Progenitor cell of endocrine pancreas (in vitro differentiated cells): ENCODE measurements around the gene SETD6. TPM values are rescaled to one million over a fixed set of nuclear protein-coding genes. Genes with fewer than 3 reads are reported as not detected.
A peak's percentile ranks its signal among the peaks of the same experiment; 100 is the strongest.

ENCODE experiments used
- DNase-seq: peaks from one replicate; pipeline ENCODE4 v3.0.0; 2021; ENCODE audit warnings: low spot score; ENCODE audit not compliant: unreplicated experiment
- H3K27ac Mint-ChIP-seq: 2 replicates; pipeline ENCODE4 v1.8.0; 2021; ENCODE audit warnings: mild to moderate bottlenecking, moderate library complexity, mixed read lengths
- H3K27me3 Mint-ChIP-seq: 2 replicates; pipeline ENCODE4 v1.8.0; 2021; ENCODE audit warnings: mixed read lengths
- H3K36me3 Mint-ChIP-seq: 2 replicates; pipeline ENCODE4 v1.8.0; 2022; ENCODE audit warnings: mixed read lengths; ENCODE audit not compliant: insufficient read depth
- H3K4me1 Mint-ChIP-seq: 2 replicates; pipeline ENCODE4 v1.8.0; 2021; ENCODE audit warnings: low read depth, mixed read lengths
- H3K4me3 Mint-ChIP-seq: 2 replicates; pipeline ENCODE4 v1.8.0; 2021; ENCODE audit warnings: low read depth, mild to moderate bottlenecking, moderate library complexity, mixed read lengths
- H3K9me3 Mint-ChIP-seq: 2 replicates; pipeline ENCODE4 v1.8.0; 2021; ENCODE audit warnings: low read depth, mixed read lengths
- CTCF ChIP-seq: fragments of 200-600 bp; sonication (generic); IDR thresholded peaks from one replicate; pipeline ENCODE4 v1.5.0; 2021; ENCODE audit warnings: antibody characterized with exemption, mild to moderate bottlenecking; ENCODE audit not compliant: unreplicated experiment
- long read RNA-seq: library from polyadenylated mRNA; unstranded; transcript quantifications from one replicate; pipeline ENCODE4 v2.0.0, GENCODE V29; 2020
- total RNA-seq: library from RNA; stranded (reverse); gene quantifications from 2 replicates; pipeline ENCODE4 v1.2.1, GENCODE V29; 2021

Gene SETD6, protein sequence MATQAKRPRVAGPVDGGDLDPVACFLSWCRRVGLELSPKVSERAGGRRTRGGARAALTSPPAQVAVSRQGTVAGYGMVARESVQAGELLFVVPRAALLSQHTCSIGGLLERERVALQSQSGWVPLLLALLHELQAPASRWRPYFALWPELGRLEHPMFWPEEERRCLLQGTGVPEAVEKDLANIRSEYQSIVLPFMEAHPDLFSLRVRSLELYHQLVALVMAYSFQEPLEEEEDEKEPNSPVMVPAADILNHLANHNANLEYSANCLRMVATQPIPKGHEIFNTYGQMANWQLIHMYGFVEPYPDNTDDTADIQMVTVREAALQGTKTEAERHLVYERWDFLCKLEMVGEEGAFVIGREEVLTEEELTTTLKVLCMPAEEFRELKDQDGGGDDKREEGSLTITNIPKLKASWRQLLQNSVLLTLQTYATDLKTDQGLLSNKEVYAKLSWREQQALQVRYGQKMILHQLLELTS
- 33.7 and 35.4 TPM in 2 replicates for total RNA-seq
- long read RNA-seq, transcript SETD6-202 (9 exons, 2,042 nt), result major isoform, 5 of 23 reads
- long read RNA-seq, partial matches to known transcripts, result 4 of 23 reads
- long read RNA-seq, other reads (novel, unspliced or antisense), result 13 of 23 reads

GRCh38 chr16:58515125-58515870 lies at the start of gene SETD6:
SETD6 (plus strand) TSS chr16:58515517; CDS start chr16:58515538, 21 bp downstream.
- no peaks in the 10 kb centered on the region for H3K9me3 Mint-ChIP-seq
- peak; percentile 79 for DNase-seq
- H3K4me1 Mint-ChIP-seq, result peaks cover 17% of the 10 kb centered on the region
- peak; percentile 48 for TF ChIP-seq CTCF
- H3K27me3 Mint-ChIP-seq, result no peaks in the 10 kb centered on the region
- H3K27ac Mint-ChIP-seq, result peak within 1 kb of the TSS; percentile 97
- peaks cover 7% of the 10 kb centered on the region for H3K36me3 Mint-ChIP-seq
- H3K4me3 Mint-ChIP-seq, result peak within 1 kb of the TSS; percentile 91

- Mint-ChIP-seq H3K27ac (no peak overlapping the region), H3K9me3 (no peaks in the 10 kb centered on the region), H3K27me3 (peaks cover 50% of the 10 kb centered on the region), H3K4me3 (no peak overlapping the region), H3K36me3 (no peaks in the 10 kb centered on the region), H3K4me1 (peaks cover 5% of the 10 kb centered on the region)
- DNase-seq, result no peak
- no peak for TF ChIP-seq CTCF
Observed at GRCh38 chr16:58465817-58466216, 49.5 kb upstream of the SETD6 start.

GRCh38 chr16:58466396-58466795 lies 48.9 kb upstream of the SETD6 start:
- Mint-ChIP-seq H3K4me3 (no peak overlapping the region), H3K36me3 (no peaks in the 10 kb centered on the region), H3K27ac (no peak overlapping the region), H3K4me1 (peaks cover 5% of the 10 kb centered on the region), H3K9me3 (no peaks in the 10 kb centered on the region), H3K27me3 (peaks cover 46% of the 10 kb centered on the region)
- no peak for TF ChIP-seq CTCF
- no peak for DNase-seq

DNA sequence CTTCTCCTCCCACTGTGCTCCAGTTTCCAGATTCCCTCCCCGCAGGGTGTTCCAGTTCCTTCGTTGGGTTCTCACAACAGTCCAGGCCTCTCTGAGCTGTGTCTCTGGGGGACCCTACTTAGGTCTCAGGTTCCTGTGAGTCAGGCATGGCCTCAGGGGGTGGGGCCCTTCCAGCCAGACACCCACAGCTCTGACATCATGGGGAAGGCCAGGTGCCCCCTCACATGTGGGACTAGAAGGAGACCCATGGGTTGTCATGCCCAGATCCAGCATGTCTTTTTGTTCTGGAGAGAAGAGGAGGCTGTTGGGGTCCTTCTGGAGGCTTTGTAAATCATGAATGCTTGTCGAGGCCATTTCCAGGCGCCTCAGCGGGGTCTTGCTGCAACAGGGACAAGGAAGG lies 47.4 kb upstream of the SETD6 start:
- Mint-ChIP-seq H3K36me3 (no peaks in the 10 kb centered on the region), H3K27me3 (peaks cover 37% of the 10 kb centered on the region), H3K27ac (no peak overlapping the region), H3K9me3 (no peaks in the 10 kb centered on the region), H3K4me3 (no peak overlapping the region), H3K4me1 (peaks cover 5% of the 10 kb centered on the region)
- DNase-seq, result no peak
- no peak for TF ChIP-seq CTCF

GRCh38 chr16:58471209-58471975 lies 43.9 kb upstream of the SETD6 start:
- no peak for TF ChIP-seq CTCF
- H3K4me1 Mint-ChIP-seq, result no peaks in the 10 kb centered on the region
- peaks cover 2% of the 10 kb centered on the region for H3K9me3 Mint-ChIP-seq
- no peak overlapping the region for H3K27ac Mint-ChIP-seq
- no peak overlapping the region for H3K4me3 Mint-ChIP-seq
- DNase-seq, result no peak
- H3K27me3 Mint-ChIP-seq, result peaks cover 29% of the 10 kb centered on the region
- H3K36me3 Mint-ChIP-seq, result no peaks in the 10 kb centered on the region
